Cerebellar nuclear complex (tissue), 1 donor: Measurements from ENCODE around the gene KLHL30.

Source experiments
- DNase-seq, 2 experiments: peaks; one replicate each; lab custom pipeline; 2025; lab: John Stamatoyannopoulos, UW

The KLHL30 gene

DNA sequence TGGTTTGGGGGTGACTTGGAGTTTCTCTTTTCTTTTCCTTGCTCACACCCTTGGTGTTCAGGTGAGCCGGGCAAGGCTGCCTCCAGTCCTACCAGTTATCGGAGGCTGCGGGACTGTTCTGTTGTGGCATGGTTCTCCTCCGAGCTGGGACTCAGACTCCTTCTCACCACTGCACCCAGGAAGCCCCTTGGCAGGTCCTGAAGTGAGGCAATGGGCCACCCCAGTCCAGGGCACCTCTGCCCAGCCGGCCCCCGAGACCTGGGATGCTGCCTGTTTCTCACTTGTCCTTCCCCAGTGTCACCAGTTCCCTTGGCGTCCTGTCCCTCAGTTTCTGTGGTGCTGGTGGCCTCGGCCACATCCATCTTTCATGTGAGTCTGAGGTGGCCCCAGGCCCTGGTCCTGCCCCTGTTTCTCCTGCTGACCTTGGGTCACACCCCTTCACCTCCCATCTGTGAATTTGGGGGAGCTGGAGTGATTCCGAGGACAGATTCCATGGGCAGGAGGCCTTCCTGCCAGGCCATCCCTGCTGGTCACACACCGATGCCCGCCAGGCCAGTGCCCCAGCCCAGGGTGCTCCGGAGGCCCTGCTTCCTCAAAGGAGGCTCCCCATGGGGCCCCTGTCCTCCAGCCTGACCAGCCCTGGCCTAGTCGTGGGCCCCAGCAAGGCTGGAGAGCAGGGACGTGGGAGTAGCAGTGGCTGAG lies 6.6 kb upstream of the KLHL30 start:
- no peak for DNase-seq

DNA sequence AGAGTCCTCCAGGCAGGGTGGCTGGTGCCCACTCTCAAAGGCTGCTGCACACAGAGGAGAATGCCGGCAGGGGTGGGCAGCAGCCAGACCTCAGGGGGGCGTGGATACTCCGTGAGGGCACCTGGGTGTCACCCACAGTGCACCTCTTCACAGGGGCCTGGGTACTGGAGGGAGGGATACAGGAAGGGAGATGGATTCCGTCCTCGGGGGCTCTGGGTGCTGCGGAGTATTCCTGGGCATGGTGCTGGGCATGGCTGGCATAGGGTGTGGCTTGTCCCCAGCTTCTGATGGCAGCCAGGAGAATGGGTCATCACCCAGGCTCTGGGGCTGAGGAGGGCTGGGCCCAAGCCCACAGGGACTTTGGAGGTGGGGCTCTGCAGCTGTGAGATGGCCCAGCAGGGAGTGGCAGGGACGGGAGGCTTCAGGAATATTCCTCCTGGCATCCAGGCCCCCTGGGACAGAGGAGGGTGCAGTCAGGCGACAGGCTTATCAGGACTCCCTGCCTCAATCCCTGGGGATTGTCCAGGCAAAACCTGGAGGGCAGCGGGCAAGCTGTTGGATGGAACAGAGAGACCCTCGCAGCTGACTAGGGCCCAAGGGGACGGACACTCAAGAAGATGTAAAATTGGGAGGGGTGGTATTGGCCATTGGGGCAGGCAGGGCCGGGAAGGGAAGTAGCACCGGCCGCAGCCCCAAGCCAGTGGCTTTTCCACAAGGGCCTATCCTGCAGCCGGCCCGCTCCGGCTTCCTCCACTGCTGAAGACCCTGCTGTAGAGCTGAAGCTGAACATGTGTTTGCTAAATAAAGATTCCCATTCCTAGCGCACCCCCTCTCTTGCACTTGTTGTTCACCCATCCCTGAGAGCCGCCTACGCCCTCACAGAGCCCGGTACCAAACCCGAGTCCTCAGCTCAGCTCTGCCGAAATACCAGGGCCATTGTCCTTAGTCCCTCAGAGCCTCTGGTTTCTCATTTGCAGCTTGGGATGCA lies 5.7 kb upstream of the KLHL30 start:
- DNase-seq: no peak

DNA sequence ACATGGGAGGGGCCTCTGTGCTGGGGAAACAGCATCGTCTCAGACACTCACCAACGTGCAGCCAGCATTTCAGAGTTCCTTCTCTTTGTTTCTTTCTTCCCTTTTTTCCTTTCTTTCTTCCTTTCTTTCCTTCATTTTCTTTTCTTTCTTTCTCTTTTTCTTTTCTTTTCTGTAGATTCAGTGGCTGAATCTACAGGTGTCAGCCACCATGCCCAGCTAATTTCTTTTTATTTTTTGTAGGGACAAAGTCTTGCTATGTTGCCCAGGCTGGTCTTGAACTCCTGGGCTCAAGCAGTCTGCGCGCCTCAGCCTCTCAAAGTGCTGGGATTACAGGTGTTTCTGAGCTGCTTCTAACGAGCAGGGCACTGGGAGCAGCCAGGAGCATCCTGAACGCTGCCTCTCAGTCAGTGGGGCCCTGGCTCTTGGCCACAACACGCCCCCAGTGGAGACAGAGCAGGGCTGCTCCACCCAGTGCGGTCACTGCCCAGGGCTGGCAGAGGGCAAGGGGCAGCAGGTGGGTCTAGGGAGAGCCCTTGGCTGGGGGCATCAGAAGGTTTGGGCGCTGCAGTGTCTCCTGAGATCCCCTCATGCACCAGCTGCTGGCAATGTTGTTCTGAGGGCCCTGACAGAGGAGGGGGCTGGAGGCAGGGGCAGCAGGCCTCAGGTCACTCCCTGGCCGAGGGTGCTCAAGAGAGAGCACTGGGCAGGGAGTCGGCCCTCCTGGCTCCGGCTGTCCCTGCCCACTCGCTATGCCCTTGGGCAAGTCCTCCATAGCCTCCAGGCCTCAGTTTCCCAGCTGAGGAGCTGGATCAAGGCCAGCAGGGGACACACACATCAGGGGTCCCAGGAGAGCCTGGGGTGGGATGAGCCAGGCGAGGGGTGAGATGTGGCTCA lies 4.7 kb upstream of the KLHL30 start:
- DNase-seq: no peak

DNA sequence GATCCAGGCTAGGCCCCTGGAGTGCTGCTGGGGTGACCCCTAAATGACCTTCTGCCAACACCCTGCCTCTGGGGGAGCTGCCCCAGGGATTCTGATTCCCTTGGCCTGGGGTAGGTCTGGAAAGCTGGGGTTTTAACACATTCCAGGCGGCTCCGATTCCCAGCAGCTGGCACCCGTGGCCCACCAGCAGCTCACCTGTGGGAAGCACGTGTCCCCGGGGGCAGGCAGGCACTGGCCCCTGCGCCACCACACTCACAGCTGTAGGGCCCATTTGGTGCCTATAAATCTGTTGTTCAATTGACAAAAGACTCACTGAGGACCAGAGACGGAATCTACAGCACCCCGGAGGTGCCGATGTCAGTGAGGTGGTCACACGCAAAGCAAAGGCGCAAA lies 4.1 kb upstream of the KLHL30 start:
- no peak for DNase-seq

DNA sequence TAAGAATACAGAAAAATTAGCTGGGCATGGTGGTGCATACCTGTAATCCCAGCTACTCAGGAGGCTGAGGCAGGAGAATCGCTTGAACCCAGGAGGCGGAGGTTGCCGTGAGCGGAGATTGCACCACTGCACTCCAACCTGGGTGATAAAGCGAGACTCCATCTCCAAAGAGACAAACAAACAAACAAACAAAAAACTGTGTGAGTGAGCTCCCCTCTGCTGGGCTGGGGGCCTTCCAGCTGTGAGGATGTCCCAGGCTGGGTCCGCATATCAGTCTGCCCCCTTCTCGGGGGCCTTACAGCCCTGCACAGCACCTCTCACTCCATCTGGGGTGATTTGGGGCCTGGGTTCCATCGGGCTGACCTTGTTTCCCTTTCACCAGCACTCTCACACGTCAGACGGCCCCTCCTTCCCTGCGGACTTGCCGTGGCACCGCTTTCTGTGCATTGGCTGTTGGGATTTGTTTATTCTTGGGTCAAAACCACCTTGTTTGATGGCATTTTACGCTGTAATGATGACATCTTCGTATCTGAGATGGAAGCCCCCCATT lies 2.8 kb upstream of the KLHL30 start:
- no peak for DNase-seq

DNA sequence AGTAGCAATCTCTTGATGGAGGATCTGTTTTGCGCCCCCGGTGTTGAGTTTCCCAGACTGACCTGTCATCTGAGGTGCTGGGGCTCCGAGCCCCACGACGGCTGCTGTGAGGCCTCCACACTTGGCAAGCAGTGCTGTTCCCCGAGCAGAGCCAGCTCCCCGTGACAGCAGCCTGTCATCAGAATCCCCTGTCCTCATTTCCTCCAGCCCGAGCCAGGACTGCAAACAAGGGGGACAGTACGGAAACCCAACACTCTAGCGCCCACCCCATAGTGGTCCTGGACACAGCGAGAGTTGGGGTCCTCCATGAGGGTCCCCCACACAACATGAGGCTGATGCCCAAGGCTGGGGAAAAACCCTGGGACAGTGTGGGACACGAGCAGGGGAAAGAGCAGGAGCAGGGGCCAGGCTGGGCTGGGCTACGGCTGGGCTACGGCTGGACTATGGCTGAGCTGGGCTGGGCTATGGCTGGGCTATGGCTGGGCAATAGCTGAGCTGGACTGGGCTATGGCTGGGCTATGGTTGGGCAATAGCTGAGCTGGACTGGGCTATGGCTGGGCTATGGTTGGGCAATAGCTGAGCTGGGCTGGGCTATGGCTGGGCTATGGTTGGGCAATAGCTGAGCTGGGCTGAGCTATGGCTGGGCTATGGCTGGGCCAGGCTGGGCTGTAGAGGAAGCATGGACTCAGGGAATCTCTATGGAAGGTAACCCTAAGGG lies 1.5 kb upstream of the KLHL30 start:
- DNase-seq: no peak

DNA sequence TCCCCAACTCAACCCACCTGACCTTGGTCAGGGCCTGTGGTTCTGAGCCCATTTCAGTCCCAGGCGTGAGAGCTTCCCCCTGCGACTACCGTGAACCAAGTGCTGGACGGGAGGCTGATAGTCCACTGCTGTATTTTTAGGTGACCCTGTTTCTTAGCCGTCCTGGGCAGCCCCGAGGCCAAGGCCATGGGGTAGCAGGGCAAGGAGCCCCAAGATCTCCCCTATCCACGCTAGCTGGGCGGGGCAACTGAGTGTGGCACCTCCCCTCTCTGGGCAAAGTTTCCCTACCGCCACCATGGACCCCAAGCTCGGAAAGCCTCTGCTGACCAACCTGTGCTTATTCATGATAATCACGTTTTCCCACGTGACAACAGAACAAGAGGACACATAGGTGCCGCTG lies 583 bp upstream of the KLHL30 start:
- no peak for DNase-seq

DNA sequence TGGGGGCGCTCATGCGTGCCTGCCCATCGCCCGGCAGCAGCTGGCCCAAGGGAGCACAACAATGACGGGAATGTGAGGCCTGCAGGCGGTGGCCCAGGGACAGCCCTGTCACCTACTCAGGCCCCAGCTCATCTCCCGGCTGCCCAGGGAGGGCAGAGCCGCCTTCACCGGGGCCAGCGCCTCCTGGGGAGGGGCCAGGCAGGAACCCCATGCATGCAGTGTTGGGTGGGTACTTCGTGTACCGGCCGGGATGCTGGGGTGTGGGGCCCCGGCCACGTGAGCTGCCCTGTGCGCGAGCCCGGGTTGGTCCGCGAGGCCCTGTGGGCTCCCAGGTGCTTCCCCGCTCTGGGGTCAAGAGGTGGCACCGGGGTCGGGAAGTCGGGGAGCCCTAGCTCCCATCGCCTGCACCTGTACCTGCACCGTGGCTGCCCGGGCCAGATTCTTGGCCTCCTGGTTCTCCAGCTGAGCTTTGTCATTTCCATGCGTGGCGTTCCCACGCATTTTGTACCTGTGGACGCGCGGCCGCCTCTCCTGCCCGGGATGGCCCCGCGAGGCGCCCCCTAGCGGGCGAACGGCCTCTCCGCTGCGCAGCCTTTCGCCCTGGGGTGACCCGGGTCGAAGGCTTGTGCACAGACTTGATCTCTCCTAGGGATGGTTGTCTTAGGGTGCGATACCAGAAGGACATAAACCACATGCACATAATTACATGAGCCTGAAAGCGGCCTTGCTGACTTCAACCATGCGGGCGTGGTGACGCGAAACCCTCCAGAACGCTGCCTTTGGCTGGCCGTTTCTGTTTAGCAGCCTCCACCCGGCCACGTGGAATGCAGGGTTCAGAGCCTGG lies 950 bp downstream of the KLHL30 start:
- DNase-seq: no peak

DNA sequence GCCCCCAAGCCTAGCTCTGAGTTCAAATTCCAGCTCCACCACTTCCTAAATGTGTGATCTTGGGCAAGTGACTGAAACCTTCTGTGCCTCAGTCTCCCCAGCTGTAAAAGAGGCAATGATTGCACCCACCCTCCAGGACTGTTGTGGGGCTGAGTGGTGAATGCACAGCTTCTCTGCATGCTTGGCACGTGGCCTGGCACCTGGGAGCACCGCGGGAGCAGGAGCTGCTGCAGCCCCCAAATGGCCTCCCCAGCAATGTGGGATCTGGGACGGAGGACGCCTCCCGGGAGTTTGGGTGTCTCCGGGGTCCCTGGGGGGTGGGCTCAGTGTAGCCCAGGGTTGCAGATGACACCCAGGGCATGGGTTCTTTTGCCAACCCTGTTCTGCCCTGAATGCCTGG lies 1.6 kb downstream of the KLHL30 start:
- no peak for DNase-seq

DNA sequence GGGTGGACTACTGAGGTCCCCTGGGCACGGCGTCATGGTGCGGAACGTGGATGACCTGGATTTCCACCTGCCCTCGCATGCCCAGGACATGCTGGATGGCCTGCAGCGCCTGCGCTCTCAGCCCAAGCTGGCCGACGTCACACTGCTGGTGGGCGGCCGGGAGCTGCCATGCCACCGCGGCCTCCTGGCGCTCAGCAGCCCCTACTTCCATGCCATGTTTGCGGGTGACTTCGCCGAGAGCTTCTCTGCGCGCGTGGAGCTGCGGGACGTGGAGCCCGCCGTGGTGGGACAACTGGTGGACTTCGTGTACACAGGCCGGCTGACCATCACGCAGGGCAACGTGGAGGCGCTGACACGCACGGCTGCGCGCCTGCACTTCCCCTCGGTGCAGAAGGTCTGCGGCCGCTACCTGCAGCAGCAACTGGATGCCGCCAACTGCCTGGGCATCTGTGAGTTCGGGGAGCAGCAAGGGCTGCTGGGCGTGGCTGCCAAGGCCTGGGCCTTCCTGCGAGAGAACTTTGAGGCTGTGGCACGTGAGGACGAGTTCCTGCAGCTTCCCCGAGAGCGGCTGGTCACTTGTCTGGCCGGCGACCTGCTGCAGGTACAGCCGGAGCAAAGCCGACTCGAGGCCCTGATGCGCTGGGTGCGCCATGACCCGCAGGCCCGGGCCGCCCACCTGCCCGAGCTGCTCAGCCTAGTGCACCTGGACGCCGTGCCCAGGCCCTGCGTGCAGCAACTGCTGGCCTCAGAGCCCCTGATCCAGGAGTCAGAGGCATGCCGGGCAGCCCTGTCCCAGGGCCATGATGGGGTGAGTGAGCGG lies 2.5 kb downstream of the KLHL30 start:
- DNase-seq: no peak

DNA sequence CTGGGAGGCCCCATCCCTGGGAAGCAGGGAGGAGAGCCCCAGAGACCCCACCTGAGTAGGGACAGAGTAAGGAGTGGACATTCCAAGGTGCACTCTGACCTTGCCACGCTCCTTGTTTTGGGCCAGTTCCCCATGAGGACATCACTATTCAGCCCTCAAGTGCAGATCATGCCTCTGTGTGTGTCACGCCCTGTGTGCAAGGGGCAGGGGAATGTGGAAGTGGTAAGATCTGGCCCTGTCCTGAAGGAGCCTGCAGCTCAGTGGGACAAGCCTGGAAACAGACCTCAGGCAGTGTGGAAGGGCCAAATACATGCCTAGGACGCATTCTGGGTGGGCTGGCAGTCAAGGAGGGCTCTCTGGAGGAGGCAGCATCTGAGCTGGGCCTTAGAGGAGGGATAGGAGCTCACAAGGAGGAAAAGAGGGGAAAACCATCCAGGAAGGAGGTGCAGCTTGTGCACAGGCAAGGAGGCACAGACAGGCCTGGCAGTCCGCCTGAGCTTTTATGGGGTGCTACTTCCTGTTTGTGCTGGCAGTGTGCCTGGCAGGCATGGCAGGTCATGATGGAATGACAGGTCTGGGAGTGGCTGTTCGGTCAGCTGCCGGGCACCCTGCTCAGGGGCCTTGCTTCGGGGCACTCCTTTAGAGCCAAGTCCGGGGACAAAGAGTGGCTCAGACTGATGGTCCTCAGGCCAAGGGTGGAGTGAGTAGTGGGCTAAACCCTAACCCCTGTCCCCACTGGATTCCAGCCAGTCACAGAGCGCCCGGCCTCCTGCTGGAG lies 3.3 kb downstream of the KLHL30 start:
- no peak for DNase-seq

DNA sequence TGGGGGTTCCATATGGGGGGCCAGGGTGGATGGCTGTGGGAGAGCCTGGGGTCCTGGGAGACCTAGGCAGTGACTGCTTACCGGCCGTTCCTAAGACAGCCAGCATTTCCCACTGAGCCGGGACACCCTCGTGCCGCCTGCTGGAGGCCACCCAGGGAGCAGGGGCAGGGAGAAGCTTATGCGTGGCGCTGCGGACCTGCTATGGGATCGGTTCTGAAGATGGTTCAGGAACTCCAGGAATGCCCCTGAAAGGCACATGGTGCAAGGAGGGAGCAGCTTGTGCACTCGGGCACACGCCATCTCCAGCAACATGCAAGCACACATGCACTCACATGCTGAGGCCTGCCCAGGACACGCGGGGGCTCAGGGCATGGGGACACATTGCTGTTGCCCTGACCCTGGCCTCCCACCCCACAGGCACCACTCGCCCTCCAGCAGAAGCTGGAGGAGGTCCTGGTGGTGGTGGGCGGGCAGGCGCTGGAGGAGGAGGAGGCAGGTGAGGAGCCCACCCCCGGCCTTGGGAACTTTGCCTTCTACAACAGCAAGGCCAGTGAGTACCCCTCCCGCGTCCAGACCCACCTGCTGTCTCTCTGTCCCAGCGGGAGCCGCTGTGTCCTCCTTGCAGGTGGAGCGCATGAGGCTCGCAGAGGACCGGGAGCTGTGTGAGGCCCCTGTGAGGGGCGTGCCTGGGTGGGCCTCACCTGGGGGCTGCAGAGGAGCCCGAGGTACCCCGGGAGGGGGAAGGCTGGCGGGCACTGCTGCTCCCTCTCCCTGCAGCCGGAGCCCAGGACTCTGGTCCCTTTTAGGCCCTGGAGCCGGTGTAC lies 4.1 kb downstream of the KLHL30 start:
- no peak for DNase-seq

DNA sequence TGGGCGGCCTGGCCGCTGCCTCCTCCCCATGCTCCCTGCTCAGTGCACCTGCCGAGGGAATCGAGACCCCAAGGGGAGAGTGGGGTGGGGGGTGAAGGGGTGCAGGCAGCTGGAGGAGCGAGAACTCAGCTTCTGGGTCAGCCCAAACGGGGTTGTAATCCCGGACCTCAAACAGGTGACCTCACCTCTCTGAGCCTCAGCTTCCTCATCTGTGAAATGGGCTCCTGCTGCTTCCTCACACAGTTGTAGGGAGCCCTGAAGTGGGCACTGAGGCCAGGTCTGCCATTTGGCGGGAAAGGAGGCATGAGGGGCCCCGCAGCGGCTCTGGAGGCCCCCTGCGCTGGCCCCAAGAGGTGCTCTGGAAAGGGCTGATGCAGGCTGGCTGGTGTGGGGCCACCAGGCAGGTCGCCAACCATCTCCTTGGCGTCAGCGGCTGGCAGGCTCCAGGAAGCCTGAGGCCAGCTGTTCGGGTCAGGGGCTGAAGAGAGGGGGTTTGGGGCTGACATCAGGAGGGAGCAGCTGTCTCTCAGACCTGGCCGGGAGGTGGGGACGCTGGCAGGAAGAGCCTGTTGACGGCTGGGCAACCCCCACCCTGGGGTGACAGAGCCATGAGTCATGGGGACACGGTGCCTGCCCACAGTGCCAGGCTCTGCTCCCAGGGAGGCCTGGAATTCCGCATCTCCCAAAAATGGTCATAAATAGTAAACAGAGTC lies 4.9 kb downstream of the KLHL30 start:
- DNase-seq: no peak

DNA sequence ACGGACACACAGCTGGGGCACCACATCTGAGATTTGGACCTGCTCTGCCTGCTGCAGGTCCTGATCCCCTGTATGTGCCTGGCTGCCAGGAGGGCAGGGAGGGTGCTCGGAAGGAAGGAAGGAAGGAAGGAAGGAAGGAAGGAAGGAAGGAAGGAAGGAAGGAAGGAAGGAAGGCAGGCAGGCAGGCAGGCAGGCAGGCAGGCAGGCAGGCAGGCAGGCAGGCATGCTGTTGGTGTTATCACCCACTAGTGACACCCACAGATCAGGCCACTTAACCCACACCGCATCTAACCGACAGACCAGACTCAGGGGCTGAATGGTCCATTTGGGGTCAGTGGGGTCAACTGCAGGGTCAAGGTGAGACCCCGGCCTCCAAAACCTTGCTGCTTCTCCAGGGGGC lies 5.8 kb downstream of the KLHL30 start:
- DNase-seq: no peak

DNA sequence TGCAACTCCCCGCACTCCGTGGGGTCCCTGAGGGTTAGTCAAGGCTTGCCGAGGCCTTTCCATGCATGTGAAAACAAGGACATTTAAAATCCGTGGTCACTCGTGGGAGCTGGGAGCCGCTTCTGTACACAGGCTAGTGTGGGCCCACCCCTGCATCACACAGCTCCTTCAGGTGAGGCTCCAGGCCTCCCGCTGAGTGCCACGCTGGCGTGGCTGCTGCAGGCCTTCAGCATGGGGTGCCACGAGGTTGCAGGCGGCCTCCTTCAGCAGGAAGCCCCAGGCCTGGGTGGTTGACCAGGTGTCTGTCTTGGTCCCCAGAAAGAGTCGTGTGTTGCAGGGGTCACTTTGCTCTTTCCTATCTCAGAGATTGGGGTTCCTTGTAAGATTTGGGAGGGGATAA lies 6.6 kb downstream of the KLHL30 start:
- no peak for DNase-seq

DNA sequence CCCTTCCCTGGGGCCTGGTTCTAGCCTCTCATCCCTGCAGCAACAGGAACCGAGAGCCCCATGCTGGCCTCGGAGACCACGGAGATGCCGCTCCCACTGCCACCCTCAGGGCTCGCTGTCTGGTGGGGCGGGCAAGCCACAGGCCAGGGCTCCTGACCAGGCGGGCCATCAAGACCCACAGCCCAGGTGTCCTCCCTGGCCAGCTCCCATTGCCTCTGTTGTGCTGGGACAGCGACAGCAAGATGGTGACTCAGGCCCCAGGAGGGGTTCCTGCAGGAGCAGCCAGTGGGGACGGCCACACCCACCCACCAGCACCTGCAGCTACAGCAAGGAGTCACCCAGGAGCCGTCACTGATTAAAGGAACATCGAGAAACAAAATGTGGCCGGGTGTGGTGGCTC lies 7.4 kb downstream of the KLHL30 start:
- DNase-seq: no peak

DNA sequence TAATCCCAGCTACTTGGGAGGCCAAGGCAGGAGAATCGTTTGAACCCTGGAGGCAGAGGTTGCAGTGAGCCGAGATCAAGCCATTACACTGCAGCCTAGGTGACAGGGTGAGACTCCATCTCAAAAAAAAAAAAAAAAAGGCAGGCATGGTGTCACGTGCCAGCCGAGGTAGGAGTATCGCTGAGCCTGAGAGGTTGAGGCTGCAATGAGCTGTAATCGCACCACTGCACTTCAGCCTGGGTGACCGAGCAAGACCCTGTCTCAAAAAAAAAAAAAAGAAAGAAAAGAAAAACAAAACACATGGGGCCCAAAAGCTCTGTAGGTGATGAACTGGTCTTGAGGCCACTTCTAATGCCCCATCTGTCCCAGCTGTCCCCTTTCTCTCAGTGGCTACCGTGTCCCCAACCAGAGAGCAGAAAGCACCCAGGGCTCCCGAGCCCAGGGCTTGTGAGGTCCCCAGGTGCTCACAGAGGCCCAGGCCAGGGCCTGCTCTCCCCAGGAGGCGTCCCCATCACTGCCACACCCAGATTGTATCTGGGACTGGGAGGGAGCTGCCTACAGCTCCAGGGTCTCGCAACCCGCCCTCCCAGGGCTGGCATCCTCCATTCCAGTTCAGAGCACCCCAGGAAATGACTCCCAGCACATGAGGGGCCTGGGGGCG lies 8.5 kb downstream of the KLHL30 start:
- DNase-seq: no peak
